ENCODE results near the gene SELENOP.

DNA sequence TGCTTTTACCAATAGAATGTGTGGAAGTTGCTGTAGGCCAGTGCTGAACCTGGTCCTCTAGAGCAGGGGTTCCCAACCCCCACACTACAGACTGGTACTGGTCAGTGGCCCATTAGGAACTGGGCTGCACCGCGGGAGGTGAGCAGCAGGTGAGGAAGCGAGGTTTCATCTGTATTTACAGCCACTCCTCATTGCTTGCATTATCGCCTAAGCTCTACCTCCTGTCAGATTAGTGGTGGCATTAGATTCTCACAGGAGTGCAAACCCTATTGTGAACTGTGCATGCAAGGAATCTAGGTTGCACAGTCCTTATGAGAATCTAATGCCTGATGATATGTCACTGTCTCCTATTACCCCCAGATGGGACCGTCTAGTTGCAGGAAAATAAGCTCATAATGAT, 61.2 kb downstream of the SELENOP start:
- TF ChIP-seq EP300 (IDR thresholded peaks at IDR 0.05) = no peak
- TF ChIP-seq POLR2A (IDR thresholded peaks at IDR 0.05) = no peak

All from ovary (tissue), 1 donor.